ENCODE measurements around the gene FRMD4B. TPM values are rescaled to one million over a fixed set of nuclear protein-coding genes. Genes with fewer than 3 reads are reported as not detected.
"Not testable (repeated sequence)": the region's sequence is repeated elsewhere in the genome, so short reads cannot be mapped to it uniquely, and the experiment has no call there.

Gene FRMD4B
- polyA plus RNA-seq, 3 donors, result 42.9 to 52.3 (median 47.5) TPM

DNA sequence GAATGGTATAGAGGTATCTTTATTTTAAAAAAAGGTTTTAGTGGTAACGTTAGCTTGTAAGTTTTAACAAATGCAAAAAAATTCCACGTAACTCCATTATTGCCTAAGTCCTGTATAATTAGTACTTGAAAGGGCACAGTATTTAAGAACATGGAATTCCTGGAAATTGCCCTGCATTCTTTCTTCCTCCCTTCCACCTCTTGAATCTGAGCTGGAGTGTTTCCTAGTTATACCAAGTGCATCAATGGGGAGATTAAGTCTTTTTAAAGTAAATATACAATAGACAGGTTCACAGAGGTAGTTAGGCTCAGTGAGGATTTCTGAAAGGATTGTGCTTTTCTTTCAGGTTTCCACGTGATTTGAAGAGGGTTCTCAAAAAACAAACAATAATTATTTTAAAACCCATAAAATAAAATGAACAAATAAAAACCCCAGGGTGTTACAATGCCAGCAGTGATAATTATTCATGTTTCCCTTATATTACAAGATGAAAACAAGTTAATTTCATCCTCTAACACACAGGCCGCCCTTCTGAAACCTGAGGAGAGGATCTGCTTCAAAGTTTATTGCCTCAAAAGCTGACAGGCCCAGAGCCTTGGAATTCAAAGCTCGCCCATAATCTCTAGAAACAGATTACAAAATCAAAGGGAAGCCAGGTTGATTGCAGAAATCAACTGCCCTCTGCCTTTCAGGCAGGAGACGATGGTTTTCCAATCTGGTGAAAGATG is 134.6 kb downstream of the FRMD4B start:
- DNase-seq (ENCODE audit: low read depth in 3 of 3, low spot score in 2 of 3), result no peak

DNA sequence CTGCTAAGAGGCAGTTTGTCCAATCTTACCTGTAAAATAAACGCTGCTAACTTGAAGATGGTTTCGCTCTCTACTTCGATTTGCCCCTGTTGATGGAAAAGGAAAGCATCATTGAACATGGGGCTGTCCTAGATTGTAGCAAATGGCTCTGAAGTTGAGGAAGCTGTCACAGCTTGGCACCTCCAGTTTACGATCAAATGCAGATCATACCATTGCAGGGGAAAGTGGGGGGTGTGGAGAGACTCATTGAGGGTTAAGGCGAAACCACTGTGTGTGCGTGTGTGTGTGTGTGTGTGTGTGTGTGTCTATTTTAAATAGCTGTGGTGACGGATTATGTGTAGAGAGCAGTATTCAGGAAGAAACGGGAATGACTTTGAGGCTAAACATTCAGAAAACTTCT is 135.9 kb downstream of the FRMD4B start:
- DNase-seq (ENCODE audit: low read depth in 3 of 3, low spot score in 2 of 3), result peak in 2 of 3 donors; percentile 62 to 78

- DNase-seq (ENCODE audit: low read depth in 3 of 3, low spot score in 2 of 3), result no peak
Measured at GRCh38 chr3:69249001-69249400, 136.9 kb downstream of the FRMD4B start.

- DNase-seq (ENCODE audit: low read depth in 3 of 3, low spot score in 2 of 3), result peak in 1 of 3 donors; percentile 49
Measured at GRCh38 chr3:69248436-69248835, 137.5 kb downstream of the FRMD4B start.

GRCh38 chr3:69246612-69247011 is 139.3 kb downstream of the FRMD4B start:
- DNase-seq (ENCODE audit: low read depth in 3 of 3, low spot score in 2 of 3), result no peak

GRCh38 chr3:69244039-69244438 is 141.8 kb downstream of the FRMD4B start:
- no peak for DNase-seq (ENCODE audit: low read depth in 3 of 3, low spot score in 2 of 3)

- DNase-seq (ENCODE audit: low read depth in 3 of 3, low spot score in 2 of 3), result no peak
Measured at GRCh38 chr3:69241769-69242168, 144.1 kb downstream of the FRMD4B start.

- no peak for DNase-seq (ENCODE audit: low read depth in 3 of 3, low spot score in 2 of 3)
Measured at GRCh38 chr3:69240651-69241568, 145.0 kb downstream of the FRMD4B start.

- no peak for DNase-seq (ENCODE audit: low read depth in 3 of 3, low spot score in 2 of 3)
Measured at GRCh38 chr3:69239063-69239462, 146.8 kb downstream of the FRMD4B start.

DNA sequence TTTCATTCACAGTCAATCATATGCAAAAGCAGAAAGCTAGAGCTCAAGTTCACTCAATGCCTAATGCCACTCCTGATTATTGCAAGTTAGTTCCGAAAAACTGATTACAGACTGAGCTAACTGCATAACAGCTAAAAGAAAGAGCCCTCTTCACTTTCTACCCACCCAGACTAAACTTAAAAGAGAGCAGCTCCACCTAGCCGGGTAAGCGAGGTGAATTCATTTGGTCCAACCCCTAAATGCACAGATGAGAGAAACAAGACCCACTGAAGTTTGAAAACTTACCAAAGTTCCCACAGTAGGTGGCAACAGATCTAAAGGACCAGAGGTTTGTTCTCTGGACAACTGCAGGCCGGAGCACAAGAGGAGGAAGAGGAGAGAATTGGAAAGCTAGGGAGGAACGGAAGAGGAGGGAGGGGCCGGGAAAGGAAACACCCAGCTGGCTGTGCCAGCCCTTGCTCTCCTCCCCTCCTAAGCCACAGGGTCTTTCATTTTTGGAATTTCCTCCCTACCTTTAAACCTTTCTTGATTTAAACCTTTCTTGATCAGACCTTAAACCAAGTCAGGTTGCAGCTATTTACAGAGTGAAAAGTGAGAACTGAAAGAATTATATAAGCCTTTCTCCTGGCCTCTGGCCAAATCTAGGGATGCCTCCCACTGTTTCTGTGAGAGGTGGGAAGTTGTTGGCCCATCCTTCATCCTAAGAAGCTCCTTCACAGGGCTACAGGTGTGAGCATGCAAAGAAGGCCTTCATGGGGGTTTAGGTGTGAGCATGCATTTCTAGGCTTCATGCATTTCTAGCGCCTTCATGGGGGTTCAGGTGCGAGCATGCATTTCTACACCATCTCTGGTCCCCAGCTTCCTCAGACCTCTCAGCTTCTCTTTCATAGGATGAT is 148.8 kb downstream of the FRMD4B start:
- no peak for DNase-seq (ENCODE audit: low read depth in 3 of 3, low spot score in 2 of 3)

DNA sequence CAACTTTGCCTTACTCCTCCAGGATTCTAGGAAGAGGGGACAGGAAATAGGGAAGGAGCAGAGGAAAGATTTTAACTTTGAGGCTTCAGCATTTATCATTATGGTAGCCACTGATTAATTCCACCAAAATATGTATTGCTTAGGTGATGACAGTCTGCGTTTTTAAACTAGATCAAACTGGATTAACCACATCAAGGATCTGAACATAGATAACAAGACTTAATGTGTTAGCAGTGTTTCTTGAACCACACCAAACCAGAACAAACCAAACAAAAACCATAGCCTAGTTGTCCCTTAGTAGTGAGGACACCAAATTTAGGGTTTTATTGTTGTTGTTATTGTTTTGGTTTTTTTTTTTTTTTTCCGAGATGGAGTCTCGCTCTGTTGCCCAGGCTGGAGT is 150.0 kb downstream of the FRMD4B start:
- no peak for DNase-seq (ENCODE audit: low read depth in 3 of 3, low spot score in 2 of 3)

- DNase-seq (ENCODE audit: low read depth in 3 of 3, low spot score in 2 of 3), result not testable (repeated sequence)
Measured at GRCh38 chr3:69235227-69235626, 150.7 kb downstream of the FRMD4B start.

DNA sequence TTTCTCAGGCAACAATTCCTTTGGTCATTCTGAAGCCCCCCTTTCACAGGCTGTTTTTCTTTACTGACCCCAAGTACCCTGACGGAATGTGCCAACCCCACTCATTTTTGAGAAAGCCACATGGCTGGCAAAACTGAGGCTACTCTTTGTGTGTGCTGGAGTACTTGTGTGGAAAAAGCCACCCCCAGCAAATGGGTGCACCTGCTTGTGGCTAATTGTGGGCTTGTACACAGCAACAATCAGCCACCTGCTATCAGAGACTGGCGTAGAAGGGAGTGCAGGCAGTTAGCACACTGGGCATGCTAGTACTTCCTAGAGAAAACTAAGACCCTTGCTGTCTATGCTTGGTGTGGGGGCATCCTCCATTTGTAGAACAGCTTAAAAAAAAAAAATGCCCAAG is 153.4 kb downstream of the FRMD4B start:
- no peak for DNase-seq (ENCODE audit: low read depth in 3 of 3, low spot score in 2 of 3)

DNA sequence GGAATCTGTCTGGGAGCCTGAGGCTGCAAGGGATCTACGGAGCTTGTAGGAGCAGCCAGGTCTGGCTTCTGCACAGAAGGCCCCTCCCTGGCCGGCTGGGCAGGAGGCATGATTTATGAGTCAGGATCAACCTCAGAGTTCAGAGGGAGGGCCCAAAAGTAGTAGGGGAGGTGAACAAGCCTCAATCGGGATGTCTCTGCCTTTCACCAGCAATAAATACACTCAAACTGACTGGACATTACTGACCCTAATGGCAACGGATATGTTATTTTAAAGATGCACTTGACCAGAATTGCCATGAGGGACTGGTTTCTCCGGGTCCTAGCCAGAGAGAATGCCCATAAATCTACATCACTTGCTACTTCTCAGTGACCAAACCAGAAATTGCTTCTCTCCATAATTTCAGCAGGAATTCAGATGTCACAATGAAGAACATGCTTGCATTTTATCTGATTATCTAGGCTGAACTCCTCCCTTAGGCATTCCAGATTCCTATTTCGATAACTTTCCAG is 153.9 kb downstream of the FRMD4B start:
- peak in 1 of 3 donors; percentile 46 for DNase-seq (ENCODE audit: low read depth in 3 of 3, low spot score in 2 of 3)

DNA sequence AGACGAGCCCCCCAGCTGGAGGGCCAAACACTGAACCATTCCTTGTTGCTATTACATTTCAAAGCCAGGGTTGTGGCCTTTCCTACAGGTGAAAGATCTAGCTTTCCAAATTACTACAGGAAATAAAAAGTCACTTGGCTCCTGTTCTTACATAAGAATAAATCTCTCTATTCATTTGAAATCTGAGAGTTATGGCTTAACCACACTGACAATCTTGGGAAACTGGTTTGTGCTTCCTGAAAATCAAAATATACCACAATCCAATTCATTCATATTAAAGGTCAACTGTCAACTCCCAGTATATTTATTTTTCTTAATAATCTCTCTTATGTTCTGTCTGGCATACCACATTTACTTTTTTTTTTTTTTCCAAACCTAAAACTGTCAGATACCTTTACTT is 159.8 kb downstream of the FRMD4B start:
- no peak for DNase-seq (ENCODE audit: low read depth in 3 of 3, low spot score in 2 of 3)

DNA sequence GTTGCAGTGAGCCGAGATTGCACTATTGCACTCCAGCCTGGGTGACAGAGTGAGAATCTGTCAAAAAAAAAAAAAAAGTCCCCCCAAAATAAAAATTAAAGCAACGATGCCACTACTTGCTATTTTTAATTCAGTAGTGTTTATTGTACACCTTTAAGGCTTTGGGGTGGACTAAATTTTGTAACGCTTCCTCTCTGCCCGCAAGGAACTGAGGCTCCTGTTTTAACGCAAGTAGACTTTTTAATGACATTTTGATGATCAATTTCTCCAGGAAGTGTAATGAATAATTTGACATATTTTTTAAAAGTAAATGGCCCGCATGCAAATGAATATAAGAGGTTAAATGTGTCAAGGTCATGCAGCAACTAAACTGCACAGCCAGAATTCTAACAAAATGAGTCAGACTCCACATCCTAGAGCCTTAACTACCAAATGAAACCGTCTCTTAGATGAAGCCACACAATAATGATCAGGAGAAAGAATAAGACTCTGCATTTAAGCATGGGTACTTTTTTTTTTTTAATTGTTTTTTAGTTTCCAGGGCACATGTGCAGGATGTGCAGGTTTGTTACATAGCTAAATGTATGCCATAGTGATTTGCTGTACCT is 166.7 kb downstream of the FRMD4B start:
- DNase-seq (ENCODE audit: low read depth in 3 of 3, low spot score in 2 of 3), result no peak

- no peak for DNase-seq (ENCODE audit: low read depth in 3 of 3, low spot score in 2 of 3)
Measured at GRCh38 chr3:69218079-69218478, 167.8 kb downstream of the FRMD4B start.

GRCh38 chr3:69216981-69217380 is 168.9 kb downstream of the FRMD4B start:
- DNase-seq (ENCODE audit: low read depth in 3 of 3, low spot score in 2 of 3), result no peak

DNA sequence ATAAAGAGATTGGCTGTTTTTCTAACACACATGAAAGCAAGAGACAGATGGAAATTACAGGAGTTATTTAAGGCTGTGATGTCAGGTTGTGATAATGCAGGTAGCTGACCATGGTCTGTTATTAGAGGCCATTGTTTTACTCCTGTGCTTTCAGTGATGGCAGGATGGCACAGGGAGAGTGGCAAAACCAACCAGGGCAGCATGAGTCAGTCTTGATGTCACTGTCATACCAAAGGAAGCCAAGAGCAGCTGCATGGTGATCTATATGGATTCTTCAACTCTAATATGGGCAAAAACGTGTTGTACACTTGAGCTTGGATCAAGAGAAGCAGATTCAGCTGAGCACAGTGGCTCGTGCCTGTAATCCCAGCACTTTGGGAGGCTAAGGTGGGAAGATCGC is 171.6 kb downstream of the FRMD4B start:
- no peak for DNase-seq (ENCODE audit: low read depth in 3 of 3, low spot score in 2 of 3)
